ENCODE results near the gene MAGT1. TPM values are rescaled to one million over a fixed set of nuclear protein-coding genes. Genes with fewer than 3 reads are reported as not detected.

MAGT1 gene
- polyA plus RNA-seq, 1 of the 3 experiments (the other 2 are of a cell fraction) = 24.1 TPM

DNA sequence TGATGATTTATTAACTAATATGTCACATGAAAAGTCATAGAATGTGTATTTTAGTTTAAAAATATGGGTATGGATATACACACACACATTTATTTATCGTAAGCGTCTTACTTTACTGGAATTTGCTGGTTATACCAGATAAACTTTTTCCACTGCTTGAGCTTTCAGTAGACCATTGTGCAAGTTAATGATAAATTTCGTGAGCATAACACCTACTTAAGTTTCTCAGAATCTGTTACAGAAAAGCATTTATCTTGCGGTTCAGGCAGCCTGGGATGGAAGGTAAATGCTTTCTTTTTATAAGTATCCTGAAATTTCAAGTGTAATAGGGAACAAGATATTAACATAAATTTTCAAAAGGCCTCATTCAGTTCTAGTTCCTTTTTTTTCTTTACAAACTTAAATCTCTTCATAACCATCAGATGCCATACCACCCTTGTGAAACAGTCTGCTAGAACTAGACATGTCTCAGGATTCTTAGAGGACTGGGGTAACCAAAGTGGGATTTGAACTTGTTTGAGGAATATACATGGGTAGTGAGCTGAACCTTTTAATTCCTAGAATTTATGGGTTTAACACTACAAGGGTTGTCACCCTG is 42.9 kb upstream of the MAGT1 start:
- Histone ChIP-seq H3K27me3 (ENCODE audit: insufficient read depth) (no peaks in the 10 kb centered on the region), H3K9me2 (no peaks in the 10 kb centered on the region), H3K27ac (ENCODE audit: low read depth in 2 of 2, low read length in 1 of 2) (no peak overlapping the region), H3K4me3 (ENCODE audit: low read depth in 2 of 2, low read length in 1 of 2) (no peak overlapping the region), H3K4me2 (no peak overlapping the region), H3K79me2 (ENCODE audit: insufficient read depth) (no peaks in the 10 kb centered on the region), H3F3A (replicated peaks; ENCODE audit: insufficient read depth) (no peaks in the 10 kb centered on the region), H2AFZ (ENCODE audit: low read depth) (no peak overlapping the region), H4K20me1 (ENCODE audit: insufficient read depth) (no peaks in the 10 kb centered on the region), H3K36me3 (replicated peaks in 1 of 2; ENCODE audit: control insufficient read depth in 1 of 2, insufficient read depth in 2 of 2, low read length in 1 of 2) (no peaks in the 10 kb centered on the region), H3K4me1 (ENCODE audit: control insufficient read depth in 1 of 2, insufficient read depth in 2 of 2, low read depth in 1 of 2, low read length in 1 of 2) (0 out of 4 replicates have a peak, but pooled peaks cover 0 to 4% of the 10 kb centered on the region in 2 experiments), H3K9me3 (no peaks in the 10 kb centered on the region; the same call in 1 of the 2 replicates), H3K9ac (no peak overlapping the region)
- WGBS (ENCODE audit: low lambda C conversion rate) = 50% methylated on average over 4 of the region's 4 CpGs
- ChIA-PET CTCF (no interaction called here), POLR2A (no interaction called here)
- no peak for DNase-seq
- no peak for TF ChIP-seq EP300 (IDR thresholded peaks at IDR 0.05; ENCODE audit: borderline replicate concordance in 1 of 2, low read depth in 1 of 2, low read length in 1 of 2)
- TF ChIP-seq, protein P1, sequence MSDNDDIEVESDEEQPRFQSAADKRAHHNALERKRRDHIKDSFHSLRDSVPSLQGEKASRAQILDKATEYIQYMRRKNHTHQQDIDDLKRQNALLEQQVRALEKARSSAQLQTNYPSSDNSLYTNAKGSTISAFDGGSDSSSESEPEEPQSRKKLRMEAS (IDR thresholded peaks at IDR 0.05; ENCODE audit: low read depth) = no peak
- no peak for TF ChIP-seq ZBTB33 (IDR thresholded peaks at IDR 0.05; ENCODE audit: borderline replicate concordance, low read depth)
- no peak for TF ChIP-seq EZH2phosphoT487 (IDR thresholded peaks at IDR 0.05; ENCODE audit: borderline replicate concordance, low read depth)
- TF ChIP-seq NRF1 (IDR thresholded peaks at IDR 0.05; ENCODE audit: low read depth, low read length) = no peak
- no peak for TF ChIP-seq MXI1 (IDR thresholded peaks at IDR 0.05; ENCODE audit: low read depth, low read length)
- no peak for TF ChIP-seq SMC3 (IDR thresholded peaks at IDR 0.05; ENCODE audit: low read depth, low read length)
- TF ChIP-seq REST (IDR thresholded peaks at IDR 0.05; ENCODE audit: low read depth, low read length) = no peak
- TF ChIP-seq RAD21 (IDR thresholded peaks at IDR 0.05; ENCODE audit: low read length) = no peak
- no peak for TF ChIP-seq TCF12 (IDR thresholded peaks at IDR 0.05)
- TF ChIP-seq, protein P2, sequence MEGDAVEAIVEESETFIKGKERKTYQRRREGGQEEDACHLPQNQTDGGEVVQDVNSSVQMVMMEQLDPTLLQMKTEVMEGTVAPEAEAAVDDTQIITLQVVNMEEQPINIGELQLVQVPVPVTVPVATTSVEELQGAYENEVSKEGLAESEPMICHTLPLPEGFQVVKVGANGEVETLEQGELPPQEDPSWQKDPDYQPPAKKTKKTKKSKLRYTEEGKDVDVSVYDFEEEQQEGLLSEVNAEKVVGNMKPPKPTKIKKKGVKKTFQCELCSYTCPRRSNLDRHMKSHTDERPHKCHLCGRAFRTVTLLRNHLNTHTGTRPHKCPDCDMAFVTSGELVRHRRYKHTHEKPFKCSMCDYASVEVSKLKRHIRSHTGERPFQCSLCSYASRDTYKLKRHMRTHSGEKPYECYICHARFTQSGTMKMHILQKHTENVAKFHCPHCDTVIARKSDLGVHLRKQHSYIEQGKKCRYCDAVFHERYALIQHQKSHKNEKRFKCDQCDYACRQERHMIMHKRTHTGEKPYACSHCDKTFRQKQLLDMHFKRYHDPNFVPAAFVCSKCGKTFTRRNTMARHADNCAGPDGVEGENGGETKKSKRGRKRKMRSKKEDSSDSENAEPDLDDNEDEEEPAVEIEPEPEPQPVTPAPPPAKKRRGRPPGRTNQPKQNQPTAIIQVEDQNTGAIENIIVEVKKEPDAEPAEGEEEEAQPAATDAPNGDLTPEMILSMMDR (IDR thresholded peaks at IDR 0.05) = no peak
- TF ChIP-seq RCOR1 (IDR thresholded peaks at IDR 0.05; ENCODE audit: low read length) = no peak
- TF ChIP-seq TAF1 (IDR thresholded peaks at IDR 0.05; ENCODE audit: borderline replicate concordance, low read depth, low read length) = no peak
- TF ChIP-seq, protein P3, sequence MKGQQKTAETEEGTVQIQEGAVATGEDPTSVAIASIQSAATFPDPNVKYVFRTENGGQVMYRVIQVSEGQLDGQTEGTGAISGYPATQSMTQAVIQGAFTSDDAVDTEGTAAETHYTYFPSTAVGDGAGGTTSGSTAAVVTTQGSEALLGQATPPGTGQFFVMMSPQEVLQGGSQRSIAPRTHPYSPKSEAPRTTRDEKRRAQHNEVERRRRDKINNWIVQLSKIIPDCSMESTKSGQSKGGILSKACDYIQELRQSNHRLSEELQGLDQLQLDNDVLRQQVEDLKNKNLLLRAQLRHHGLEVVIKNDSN (IDR thresholded peaks at IDR 0.05; ENCODE audit: borderline replicate concordance, low read depth) = no peak
- TF ChIP-seq FOXJ3 (CRISPR knock-in tag; IDR thresholded peaks at IDR 0.05) = no peak
- no peak for TF ChIP-seq MEF2A (IDR thresholded peaks at IDR 0.05; ENCODE audit: borderline replicate concordance, low read depth)
- no peak for TF ChIP-seq GABPA (IDR thresholded peaks at IDR 0.05; ENCODE audit: low read depth)
- no peak for TF ChIP-seq GATA2 (CRISPR knock-in tag; IDR thresholded peaks at IDR 0.05)
